GM23338 (cell line): ENCODE results near the gene CDH4. TPM values are rescaled to one million over a fixed set of nuclear protein-coding genes. Genes with fewer than 3 reads are reported as not detected.

Experiments
- ATAC-seq: fragments of 200-7000 bp; cut with Tn5 transposase; 3 replicates; pipeline ENCODE4 v1.9.1; 2020
- DNase-seq: peaks from one replicate; pipeline ENCODE4 v3.0.0-alpha.2; 2015; ENCODE audit warnings: low spot score
- H2AFZ ChIP-seq: fragments of 200-600 bp; sonication (generic); 2 replicates; pipeline ENCODE4 v1.8.0; 2016; ENCODE audit warnings: antibody characterized with exemption, mild to moderate bottlenecking, moderate library complexity
- H3F3A ChIP-seq: fragments of 200-600 bp; sonication (generic); replicated peaks from 2 replicates; pipeline ENCODE4 v1.8.0; 2017; ENCODE audit warnings: antibody characterized with exemption, mixed run types, low read depth
- H3K27ac ChIP-seq: fragments of 200-600 bp; sonication (generic); 2 replicates; pipeline ENCODE4 v1.6.1; 2016; ENCODE audit warnings: low read depth
- H3K27me3 ChIP-seq: fragments of 200-600 bp; sonication (generic); 2 replicates; pipeline ENCODE4 v1.8.0; 2016; ENCODE audit warnings: mild to moderate bottlenecking, mixed run types, moderate library complexity; ENCODE audit not compliant: insufficient read depth
- H3K36me3 ChIP-seq: fragments of 200-600 bp; sonication (generic); 2 replicates; pipeline ENCODE4 v1.8.0; 2016; ENCODE audit warnings: mild to moderate bottlenecking; ENCODE audit not compliant: insufficient read depth
- H3K4me1 ChIP-seq: fragments of 200-600 bp; sonication (generic); 2 replicates; pipeline ENCODE4 v1.8.0; 2016; ENCODE audit warnings: mild to moderate bottlenecking, moderate library complexity; ENCODE audit not compliant: insufficient read depth
- H3K4me2 ChIP-seq: fragments of 200-600 bp; sonication (generic); 2 replicates; pipeline ENCODE4 v1.7.1; 2017; ENCODE audit warnings: mixed run types
- H3K4me3 ChIP-seq: fragments of 200-600 bp; sonication (generic); 2 replicates; pipeline ENCODE4 v1.6.1; 2016; ENCODE audit warnings: mixed run types
- H3K79me2 ChIP-seq: fragments of 200-600 bp; sonication (generic); replicated peaks from 2 replicates; pipeline ENCODE4 v1.8.0; 2017; ENCODE audit warnings: mild to moderate bottlenecking; ENCODE audit not compliant: insufficient read depth
- H3K9me2 ChIP-seq: fragments of 200-600 bp; sonication (generic); 2 replicates; pipeline ENCODE4 v1.8.0; 2017; ENCODE audit not compliant: insufficient read depth
- H4K20me1 ChIP-seq: fragments of 200-600 bp; sonication (generic); replicated peaks from 2 replicates; pipeline ENCODE4 v1.8.0; 2017; ENCODE audit warnings: mild to moderate bottlenecking; ENCODE audit not compliant: insufficient read depth
- H3K27ac Mint-ChIP-seq: 2 replicates; pipeline ENCODE4 v1.8.0; 2020; ENCODE audit warnings: inconsistent platforms, mild to moderate bottlenecking, moderate library complexity, mixed read lengths
- H3K27me3 Mint-ChIP-seq: 3 replicates; pipeline ENCODE4 v1.8.0; 2022; ENCODE audit warnings: low read depth, mild to moderate bottlenecking, moderate library complexity, mixed read lengths, inconsistent platforms; ENCODE audit not compliant: insufficient read depth, poor library complexity
- H3K36me3 Mint-ChIP-seq: 3 replicates; pipeline ENCODE4 v1.8.0; 2021; ENCODE audit warnings: low read depth, mild to moderate bottlenecking, inconsistent platforms, moderate library complexity, mixed read lengths
- H3K4me1 Mint-ChIP-seq: 3 replicates; pipeline ENCODE4 v1.8.0; 2020; ENCODE audit warnings: mild to moderate bottlenecking, inconsistent platforms, mixed read lengths
- H3K4me3 Mint-ChIP-seq: 3 replicates; pipeline ENCODE4 v1.8.0; 2021; ENCODE audit warnings: moderate library complexity, mild to moderate bottlenecking, inconsistent platforms, mixed read lengths
- H3K9me3 Mint-ChIP-seq: 3 replicates; pipeline ENCODE4 v1.8.0; 2020; ENCODE audit warnings: moderate library complexity, mild to moderate bottlenecking, inconsistent platforms, mixed read lengths
- CREB1 ChIP-seq: fragments of 250-450 bp; sonication (Bioruptor Pico); IDR thresholded peaks from 2 replicates; pipeline ENCODE4 v1.5.0; 2020; ENCODE audit warnings: low read depth, mild to moderate bottlenecking, moderate library complexity
- CTCF ChIP-seq, 2 experiments: fragments of 200-600 bp in 1 of 2; sonication (generic) in 1 of 2; conservative IDR thresholded peaks; 2 replicates each; pipeline versions ENCODE4 v1.5.1 to v1.6.1; 2016 to 2017; ENCODE audit warnings: antibody characterized with exemption in 2 of 2, low read depth in 2 of 2, mild to moderate bottlenecking in 2 of 2, moderate library complexity in 1 of 2
- EZH2 ChIP-seq: fragments of 200-600 bp; sonication (generic); IDR thresholded peaks from one replicate; pipeline ENCODE4 v1.8.0; 2017; ENCODE audit warnings: antibody characterized with exemption, mild to moderate bottlenecking, low read depth; ENCODE audit not compliant: unreplicated experiment
- EZH2phosphoT487 ChIP-seq: fragments of 200-600 bp; sonication (generic); IDR thresholded peaks from one replicate; pipeline ENCODE4 v1.8.1; 2018; ENCODE audit warnings: antibody characterized with exemption; ENCODE audit not compliant: unreplicated experiment
- JUNB ChIP-seq: IDR thresholded peaks from one replicate; pipeline ENCODE4 v1.6.1; 2016; ENCODE audit warnings: antibody characterized with exemption; ENCODE audit not compliant: unreplicated experiment
- NANOG ChIP-seq: IDR thresholded peaks from 2 replicates; pipeline ENCODE4 v1.6.1; 2016; ENCODE audit warnings: antibody characterized with exemption, borderline replicate concordance
- POLR2AphosphoS5 ChIP-seq: IDR thresholded peaks from 2 replicates; pipeline ENCODE4 v1.6.1; 2016; ENCODE audit warnings: antibody characterized with exemption, low read depth
- REST ChIP-seq: IDR thresholded peaks from one replicate; pipeline ENCODE4 v1.6.1; 2018; ENCODE audit warnings: antibody characterized with exemption; ENCODE audit not compliant: unreplicated experiment
- STAT1 ChIP-seq: IDR thresholded peaks from one replicate; pipeline ENCODE4 v1.6.1; 2016; ENCODE audit warnings: antibody characterized with exemption; ENCODE audit not compliant: unreplicated experiment
- ZNF114 ChIP-seq: fragments of 250-450 bp; sonication (Bioruptor Pico); IDR thresholded peaks from 2 replicates; pipeline ENCODE4 v1.5.0; 2020; ENCODE audit warnings: mild to moderate bottlenecking, moderate library complexity
- ZNF331 ChIP-seq: fragments of 250-450 bp; sonication (Bioruptor Pico); IDR thresholded peaks from 2 replicates; pipeline ENCODE4 v1.5.0; 2020; ENCODE audit warnings: low read depth, mild to moderate bottlenecking, moderate library complexity
- polyA plus RNA-seq: library from polyadenylated mRNA; unstranded; fragments of >200 nt; fragmentation: Nextera tagmentation; extraction: Ambion mirVana; gene quantifications from 2 replicates; pipeline ENCODE4 v1.2.1, GENCODE V29; 2016
- total RNA-seq: library from RNA; depleted of rRNA; stranded (reverse); fragments of >200 nt; shearing (Covaris generic); gene quantifications from 2 replicates; pipeline ENCODE4 v1.2.3, GENCODE V29; 2014
- TF ChIP-seq, protein P1 (sequence below): IDR thresholded peaks from 2 replicates; pipeline ENCODE4 v1.6.1; 2016; ENCODE audit warnings: antibody characterized with exemption
- TF ChIP-seq, protein P2 (sequence below): fragments of 250-450 bp; sonication (Bioruptor Pico); IDR thresholded peaks from 2 replicates; pipeline ENCODE4 v1.5.0; 2020; ENCODE audit warnings: mild to moderate bottlenecking, moderate library complexity

The CDH4 gene
- total and polyA plus RNA-seq, 2 experiments from 2014 or later = 1.2 to 4.2 TPM

DNA sequence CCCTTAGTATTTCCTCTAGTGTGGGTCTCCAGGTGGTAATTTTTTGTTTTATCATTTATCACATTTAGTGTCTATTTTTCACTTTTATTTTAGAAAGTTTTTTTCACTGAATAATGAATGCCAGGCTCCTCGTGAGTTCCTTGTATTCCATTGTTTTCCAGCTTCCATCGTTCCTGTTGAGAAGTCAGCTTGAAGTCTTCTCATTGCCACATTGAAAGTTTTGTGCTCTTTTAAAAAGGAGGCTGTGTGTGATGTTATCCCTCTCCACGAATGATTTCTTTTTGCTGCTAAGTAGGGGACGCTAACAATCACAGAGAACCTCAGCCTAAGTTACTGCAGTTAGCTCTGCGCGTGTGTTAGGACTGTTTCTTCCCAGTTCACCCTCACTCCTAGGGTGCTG, 619.1 kb downstream of the CDH4 start:
- Histone ChIP-seq H4K20me1 (no peaks in the 10 kb centered on the region), H3K27me3 (no peaks in the 10 kb centered on the region), H3F3A (no peaks in the 10 kb centered on the region), H3K4me1 (no peaks in the 10 kb centered on the region), H3K9me2 (no peaks in the 10 kb centered on the region), H3K4me2 (no peak overlapping the region), H3K79me2 (no peaks in the 10 kb centered on the region), H3K36me3 (no peaks in the 10 kb centered on the region), H3K27ac (no peak overlapping the region), H3K4me3 (no peak overlapping the region), H2AFZ (no peak overlapping the region)
- H3K27ac Mint-ChIP-seq = no peak overlapping the region
- H3K36me3 Mint-ChIP-seq = no peaks in the 10 kb centered on the region; the same call in 2 of the 3 replicates
- H3K4me1 Mint-ChIP-seq = no peaks in the 10 kb centered on the region
- no peak for ATAC-seq
- H3K27me3 Mint-ChIP-seq = no peaks in the 10 kb centered on the region
- TF ChIP-seq, protein P1, sequence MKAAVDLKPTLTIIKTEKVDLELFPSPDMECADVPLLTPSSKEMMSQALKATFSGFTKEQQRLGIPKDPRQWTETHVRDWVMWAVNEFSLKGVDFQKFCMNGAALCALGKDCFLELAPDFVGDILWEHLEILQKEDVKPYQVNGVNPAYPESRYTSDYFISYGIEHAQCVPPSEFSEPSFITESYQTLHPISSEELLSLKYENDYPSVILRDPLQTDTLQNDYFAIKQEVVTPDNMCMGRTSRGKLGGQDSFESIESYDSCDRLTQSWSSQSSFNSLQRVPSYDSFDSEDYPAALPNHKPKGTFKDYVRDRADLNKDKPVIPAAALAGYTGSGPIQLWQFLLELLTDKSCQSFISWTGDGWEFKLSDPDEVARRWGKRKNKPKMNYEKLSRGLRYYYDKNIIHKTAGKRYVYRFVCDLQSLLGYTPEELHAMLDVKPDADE = no peak
- TF ChIP-seq CREB1 (CRISPR knock-in tag) (no peak), REST (no peak), ZNF331 (no peak), NANOG (no peak), ZNF114 (CRISPR knock-in tag) (no peak), EZH2phosphoT487 (no peak), POLR2AphosphoS5 (no peak), CTCF (conservative IDR thresholded peaks at IDR 0.05; ENCODE audit: low read depth in 2 of 2) (no peak), JUNB (no peak), EZH2 (no peak), STAT1 (no peak)
- TF ChIP-seq, protein P2, sequence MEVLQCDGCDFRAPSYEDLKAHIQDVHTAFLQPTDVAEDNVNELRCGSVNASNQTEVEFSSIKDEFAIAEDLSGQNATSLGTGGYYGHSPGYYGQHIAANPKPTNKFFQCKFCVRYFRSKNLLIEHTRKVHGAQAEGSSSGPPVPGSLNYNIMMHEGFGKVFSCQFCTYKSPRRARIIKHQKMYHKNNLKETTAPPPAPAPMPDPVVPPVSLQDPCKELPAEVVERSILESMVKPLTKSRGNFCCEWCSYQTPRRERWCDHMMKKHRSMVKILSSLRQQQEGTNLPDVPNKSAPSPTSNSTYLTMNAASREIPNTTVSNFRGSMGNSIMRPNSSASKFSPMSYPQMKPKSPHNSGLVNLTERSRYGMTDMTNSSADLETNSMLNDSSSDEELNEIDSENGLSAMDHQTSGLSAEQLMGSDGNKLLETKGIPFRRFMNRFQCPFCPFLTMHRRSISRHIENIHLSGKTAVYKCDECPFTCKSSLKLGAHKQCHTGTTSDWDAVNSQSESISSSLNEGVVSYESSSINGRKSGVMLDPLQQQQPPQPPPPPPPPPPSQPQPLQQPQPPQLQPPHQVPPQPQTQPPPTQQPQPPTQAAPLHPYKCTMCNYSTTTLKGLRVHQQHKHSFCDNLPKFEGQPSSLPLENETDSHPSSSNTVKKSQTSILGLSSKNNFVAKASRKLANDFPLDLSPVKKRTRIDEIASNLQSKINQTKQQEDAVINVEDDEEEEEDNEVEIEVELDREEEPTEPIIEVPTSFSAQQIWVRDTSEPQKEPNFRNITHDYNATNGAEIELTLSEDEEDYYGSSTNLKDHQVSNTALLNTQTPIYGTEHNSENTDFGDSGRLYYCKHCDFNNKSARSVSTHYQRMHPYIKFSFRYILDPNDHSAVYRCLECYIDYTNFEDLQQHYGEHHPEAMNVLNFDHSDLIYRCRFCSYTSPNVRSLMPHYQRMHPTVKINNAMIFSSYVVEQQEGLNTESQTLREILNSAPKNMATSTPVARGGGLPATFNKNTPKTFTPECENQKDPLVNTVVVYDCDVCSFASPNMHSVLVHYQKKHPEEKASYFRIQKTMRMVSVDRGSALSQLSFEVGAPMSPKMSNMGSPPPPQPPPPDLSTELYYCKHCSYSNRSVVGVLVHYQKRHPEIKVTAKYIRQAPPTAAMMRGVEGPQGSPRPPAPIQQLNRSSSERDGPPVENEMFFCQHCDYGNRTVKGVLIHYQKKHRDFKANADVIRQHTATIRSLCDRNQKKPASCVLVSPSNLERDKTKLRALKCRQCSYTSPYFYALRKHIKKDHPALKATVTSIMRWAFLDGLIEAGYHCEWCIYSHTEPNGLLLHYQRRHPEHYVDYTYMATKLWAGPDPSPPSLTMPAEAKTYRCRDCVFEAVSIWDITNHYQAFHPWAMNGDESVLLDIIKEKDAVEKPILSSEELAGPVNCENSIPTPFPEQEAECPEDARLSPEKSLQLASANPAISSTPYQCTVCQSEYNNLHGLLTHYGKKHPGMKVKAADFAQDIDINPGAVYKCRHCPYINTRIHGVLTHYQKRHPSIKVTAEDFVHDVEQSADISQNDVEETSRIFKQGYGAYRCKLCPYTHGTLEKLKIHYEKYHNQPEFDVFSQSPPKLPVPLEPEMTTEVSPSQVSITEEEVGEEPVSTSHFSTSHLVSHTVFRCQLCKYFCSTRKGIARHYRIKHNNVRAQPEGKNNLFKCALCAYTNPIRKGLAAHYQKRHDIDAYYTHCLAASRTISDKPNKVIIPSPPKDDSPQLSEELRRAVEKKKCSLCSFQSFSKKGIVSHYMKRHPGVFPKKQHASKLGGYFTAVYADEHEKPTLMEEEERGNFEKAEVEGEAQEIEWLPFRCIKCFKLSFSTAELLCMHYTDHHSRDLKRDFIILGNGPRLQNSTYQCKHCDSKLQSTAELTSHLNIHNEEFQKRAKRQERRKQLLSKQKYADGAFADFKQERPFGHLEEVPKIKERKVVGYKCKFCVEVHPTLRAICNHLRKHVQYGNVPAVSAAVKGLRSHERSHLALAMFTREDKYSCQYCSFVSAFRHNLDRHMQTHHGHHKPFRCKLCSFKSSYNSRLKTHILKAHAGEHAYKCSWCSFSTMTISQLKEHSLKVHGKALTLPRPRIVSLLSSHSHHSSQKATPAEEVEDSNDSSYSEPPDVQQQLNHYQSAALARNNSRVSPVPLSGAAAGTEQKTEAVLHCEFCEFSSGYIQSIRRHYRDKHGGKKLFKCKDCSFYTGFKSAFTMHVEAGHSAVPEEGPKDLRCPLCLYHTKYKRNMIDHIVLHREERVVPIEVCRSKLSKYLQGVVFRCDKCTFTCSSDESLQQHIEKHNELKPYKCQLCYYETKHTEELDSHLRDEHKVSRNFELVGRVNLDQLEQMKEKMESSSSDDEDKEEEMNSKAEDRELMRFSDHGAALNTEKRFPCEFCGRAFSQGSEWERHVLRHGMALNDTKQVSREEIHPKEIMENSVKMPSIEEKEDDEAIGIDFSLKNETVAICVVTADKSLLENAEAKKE (CRISPR knock-in tag) = no peak
- no peak for DNase-seq
- H3K9me3 Mint-ChIP-seq = peaks cover 17% of the 10 kb centered on the region
- H3K4me3 Mint-ChIP-seq = no peak overlapping the region
